Effector memory CD8-positive, alpha-beta T cell (primary cell): ENCODE results near the gene DNAJC28.

Experiments
- ATAC-seq: fragments of 150-1000 bp; cut with Tn5 transposase; replicated peaks from 2 replicates; pipeline ENCODE4 v1.10.0; 2021; ENCODE audit warnings: mild to moderate bottlenecking, moderate library complexity
- DNase-seq, 3 experiments: peaks; one replicate each; pipeline ENCODE4 v3.0.0; 2021
- H3K27ac Mint-ChIP-seq, 2 donors: one replicate each; pipeline ENCODE4 v1.8.0; 2022; ENCODE audit warnings: mild to moderate bottlenecking in 2 of 2, mixed read lengths in 2 of 2, moderate library complexity in 2 of 2
- H3K27me3 Mint-ChIP-seq, 2 donors: one replicate each; pipeline ENCODE4 v1.8.0; 2022; ENCODE audit warnings: mixed read lengths in 2 of 2
- H3K36me3 Mint-ChIP-seq: one replicate; pipeline ENCODE4 v1.8.0; 2022; ENCODE audit warnings: mild to moderate bottlenecking, moderate library complexity, mixed read lengths; ENCODE audit not compliant: insufficient read depth
- H3K4me1 Mint-ChIP-seq, 2 donors: one replicate each; pipeline ENCODE4 v1.8.0; 2022; ENCODE audit warnings: low read depth in 2 of 2, mixed read lengths in 2 of 2
- H3K4me3 Mint-ChIP-seq, 2 donors: one replicate each; pipeline ENCODE4 v1.8.0; 2022; ENCODE audit warnings: mild to moderate bottlenecking in 2 of 2, mixed read lengths in 2 of 2, moderate library complexity in 2 of 2
- H3K9me3 Mint-ChIP-seq, 2 donors: one replicate each; pipeline ENCODE4 v1.8.0; 2022; ENCODE audit warnings: mixed read lengths in 2 of 2

Gene DNAJC28

DNA sequence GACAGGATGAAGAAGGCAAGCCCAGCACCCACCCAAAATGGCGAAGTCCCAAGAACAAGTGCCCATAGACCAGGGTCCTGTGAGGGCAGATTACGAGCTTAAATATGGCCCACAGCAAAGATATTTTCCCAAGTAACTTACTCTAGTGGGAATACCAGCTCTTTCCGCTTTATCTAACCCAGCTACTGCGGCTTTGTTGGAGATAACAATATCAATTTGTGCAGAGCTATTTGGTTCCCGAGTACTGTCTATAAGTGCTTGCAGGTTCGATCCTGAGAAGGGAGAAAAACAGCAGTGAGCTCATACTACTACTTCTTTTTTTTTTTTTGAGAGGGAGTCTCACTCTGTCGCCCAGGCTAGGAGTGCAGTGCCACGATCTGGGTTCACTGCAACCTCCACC is 14.3 kb upstream of the DNAJC28 start:
- H3K27ac Mint-ChIP-seq = no peak overlapping the region
- ATAC-seq = no peak

GRCh38 chr21:33496345-33496744 is 4.8 kb upstream of the DNAJC28 start:
- Mint-ChIP-seq H3K36me3 (no peaks in the 10 kb centered on the region), H3K27me3 (peaks cover 0 to 5% of the 10 kb centered on the region in 2 donors), H3K9me3 (no peaks in the 10 kb centered on the region), H3K4me1 (peaks cover 4 to 6% of the 10 kb centered on the region in 2 donors), H3K27ac (no peak overlapping the region), H3K4me3 (no peak overlapping the region)
- no peak for ATAC-seq
- no peak for DNase-seq

More for the DNA sequence above, 14.3 kb upstream of the DNAJC28 start:
- no peaks in the 10 kb centered on the region for H3K27me3 Mint-ChIP-seq
- DNase-seq = no peak
- H3K36me3 Mint-ChIP-seq = peaks cover 31% of the 10 kb centered on the region
- H3K9me3 Mint-ChIP-seq = no peaks in the 10 kb centered on the region
- no peak overlapping the region for H3K4me3 Mint-ChIP-seq
- no peaks in the 10 kb centered on the region for H3K4me1 Mint-ChIP-seq

GRCh38 chr21:33495743-33496142 is 4.2 kb upstream of the DNAJC28 start:
- DNase-seq (no peak), ATAC-seq (no peak)
- Mint-ChIP-seq H3K27ac (no peak overlapping the region), H3K36me3 (no peaks in the 10 kb centered on the region), H3K9me3 (no peaks in the 10 kb centered on the region), H3K27me3 (peaks cover 0 to 5% of the 10 kb centered on the region in 2 donors), H3K4me3 (no peak overlapping the region), H3K4me1 (peaks cover 7 to 10% of the 10 kb centered on the region in 2 donors)

- H3K9me3 Mint-ChIP-seq = no peaks in the 10 kb centered on the region
- peaks cover 3% of the 10 kb centered on the region for H3K36me3 Mint-ChIP-seq
- peaks cover 0 to 5% of the 10 kb centered on the region in 2 donors for H3K27me3 Mint-ChIP-seq
- peak overlapping the region in 1 of 2 donors; percentile 36 for H3K4me3 Mint-ChIP-seq
- DNase-seq (no peak), ATAC-seq (no peak)
- H3K4me1 Mint-ChIP-seq = peaks cover 8 to 10% of the 10 kb centered on the region in 2 donors
- no peak overlapping the region for H3K27ac Mint-ChIP-seq
These were observed 2.2 kb upstream of the DNAJC28 start for GRCh38 chr21:33493756-33494155.

DNA sequence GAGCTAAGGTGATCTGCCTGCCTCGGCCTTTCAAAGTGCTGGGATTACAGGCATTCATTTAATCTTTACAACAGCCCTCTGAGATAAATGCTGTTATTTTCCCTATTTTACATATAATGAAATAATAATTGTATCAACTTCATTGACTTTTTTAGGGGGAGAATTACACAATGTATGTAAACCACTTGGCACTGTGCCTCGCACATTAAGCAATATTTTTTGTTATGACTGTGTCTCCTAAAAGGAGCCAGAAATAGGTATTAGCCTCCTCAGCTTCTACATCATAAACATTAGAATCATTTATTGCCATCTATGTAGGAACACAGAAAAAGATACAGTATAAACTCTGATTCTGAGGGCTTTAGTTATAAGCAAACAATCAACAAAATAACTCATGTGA is 1.1 kb upstream of the DNAJC28 start:
- Mint-ChIP-seq H3K27me3 (peaks cover 0 to 5% of the 10 kb centered on the region in 2 donors), H3K27ac (no peak overlapping the region), H3K36me3 (peaks cover 3% of the 10 kb centered on the region), H3K4me3 (peak overlapping the region; percentile 50 to 80), H3K9me3 (no peaks in the 10 kb centered on the region), H3K4me1 (peaks cover 8 to 10% of the 10 kb centered on the region in 2 donors)
- ATAC-seq (no peak), DNase-seq (no peak)

GRCh38 chr21:33490991-33491372 is 534 bp downstream of the DNAJC28 start:
- Mint-ChIP-seq H3K27ac (peak overlapping the region; percentile 72 to 87), H3K4me3 (peak overlapping the region; percentile 80 to 86), H3K4me1 (peaks cover 8 to 10% of the 10 kb centered on the region in 2 donors), H3K36me3 (peaks cover 3% of the 10 kb centered on the region), H3K27me3 (peaks cover 0 to 5% of the 10 kb centered on the region in 2 donors), H3K9me3 (no peaks in the 10 kb centered on the region)
- DNase-seq (no peak), ATAC-seq (no peak)

DNA sequence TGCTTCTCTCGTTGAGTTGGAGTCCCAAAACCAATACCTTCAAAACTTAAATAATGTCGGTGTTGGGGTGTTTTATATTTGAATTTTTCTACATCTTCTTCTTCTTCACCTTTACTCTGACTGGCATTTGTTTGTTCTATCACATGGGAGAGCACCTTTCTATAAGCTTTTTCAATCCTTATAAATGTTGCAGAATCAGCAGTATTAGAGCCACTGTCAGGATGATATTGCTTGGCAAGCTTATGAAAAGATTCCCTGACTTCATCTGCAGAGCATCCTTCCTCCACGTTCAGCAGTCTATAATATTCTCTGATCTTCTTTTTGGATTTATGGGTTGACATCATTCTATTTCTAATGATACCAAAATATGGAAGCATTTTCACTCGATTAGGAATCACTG is 2.6 kb downstream of the DNAJC28 start:
- no peaks in the 10 kb centered on the region for H3K27me3 Mint-ChIP-seq
- no peaks in the 10 kb centered on the region for H3K9me3 Mint-ChIP-seq
- H3K4me3 Mint-ChIP-seq = no peak overlapping the region
- no peak overlapping the region for H3K27ac Mint-ChIP-seq
- peaks cover 3% of the 10 kb centered on the region for H3K36me3 Mint-ChIP-seq
- DNase-seq (no peak), ATAC-seq (no peak)
- peaks cover 8 to 10% of the 10 kb centered on the region in 2 donors for H3K4me1 Mint-ChIP-seq

DNA sequence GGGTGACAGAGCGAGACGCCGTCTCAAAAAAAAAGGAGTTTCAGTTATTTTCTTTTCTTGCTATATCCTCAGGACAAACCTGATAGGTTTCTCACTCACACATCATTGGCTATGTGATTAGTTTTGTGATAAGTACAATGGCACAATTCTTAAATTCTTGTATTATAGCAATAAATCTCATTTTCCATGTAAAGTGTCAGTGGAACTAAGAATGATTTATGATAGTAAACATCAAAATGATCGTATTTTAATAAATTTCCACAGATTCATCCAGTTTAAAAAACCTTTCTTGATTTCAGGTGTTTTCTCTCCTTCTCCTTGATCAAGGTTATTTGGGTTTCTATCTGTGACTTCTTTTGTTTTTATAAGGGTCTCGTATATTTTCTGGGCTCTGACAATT is 3.5 kb downstream of the DNAJC28 start:
- DNase-seq (no peak), ATAC-seq (no peak)
- Mint-ChIP-seq H3K27me3 (no peaks in the 10 kb centered on the region), H3K4me1 (peaks cover 8 to 10% of the 10 kb centered on the region in 2 donors), H3K36me3 (peaks cover 3% of the 10 kb centered on the region), H3K9me3 (no peaks in the 10 kb centered on the region), H3K4me3 (no peak overlapping the region), H3K27ac (no peak overlapping the region)

- Mint-ChIP-seq H3K27ac (no peak overlapping the region), H3K9me3 (no peaks in the 10 kb centered on the region), H3K4me3 (peak overlapping the region in 1 of 2 donors; percentile 85), H3K27me3 (no peaks in the 10 kb centered on the region), H3K36me3 (peaks cover 3% of the 10 kb centered on the region), H3K4me1 (peaks cover 9 to 14% of the 10 kb centered on the region in 2 donors)
- no peak for ATAC-seq
- DNase-seq = no peak
These were observed 10.1 kb downstream of the DNAJC28 start for GRCh38 chr21:33481314-33481943.

DNA sequence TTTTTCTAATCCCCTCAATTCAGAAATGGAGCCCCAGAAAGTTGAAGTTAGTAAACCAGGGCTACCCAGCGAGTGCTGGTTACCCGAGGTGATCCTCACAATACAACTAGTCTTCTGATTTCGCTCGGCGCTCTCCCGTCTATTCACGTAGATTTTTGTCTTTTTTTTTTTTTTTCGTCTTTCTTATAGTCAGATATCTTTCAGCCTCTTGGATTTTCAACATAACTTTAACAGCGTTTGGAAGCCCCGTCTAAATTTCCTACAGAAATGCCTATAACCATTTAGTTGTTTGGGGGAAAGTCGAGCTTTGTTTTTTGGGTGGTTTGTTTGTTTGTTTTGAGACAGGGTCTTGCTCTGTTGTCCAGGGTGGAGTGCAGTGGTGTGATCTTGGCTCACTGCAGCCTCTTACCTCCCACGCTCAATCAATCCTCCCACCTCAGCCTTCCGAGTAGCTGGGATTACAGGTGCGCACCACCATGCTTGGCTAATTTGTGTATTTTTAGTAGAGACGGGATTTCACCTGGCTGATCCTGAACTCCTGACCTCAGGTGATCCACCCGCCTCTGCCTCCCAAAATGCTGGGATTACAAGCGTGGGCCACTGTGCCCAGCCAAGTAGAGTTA is 10.9 kb downstream of the DNAJC28 start:
- Mint-ChIP-seq H3K36me3 (peaks cover 3% of the 10 kb centered on the region), H3K27ac (peak overlapping the region; percentile 66 to 74), H3K9me3 (no peaks in the 10 kb centered on the region), H3K4me1 (peaks cover 9 to 14% of the 10 kb centered on the region in 2 donors), H3K27me3 (no peaks in the 10 kb centered on the region), H3K4me3 (peak overlapping the region; percentile 85)
- ATAC-seq = no peak
- no peak for DNase-seq

DNA sequence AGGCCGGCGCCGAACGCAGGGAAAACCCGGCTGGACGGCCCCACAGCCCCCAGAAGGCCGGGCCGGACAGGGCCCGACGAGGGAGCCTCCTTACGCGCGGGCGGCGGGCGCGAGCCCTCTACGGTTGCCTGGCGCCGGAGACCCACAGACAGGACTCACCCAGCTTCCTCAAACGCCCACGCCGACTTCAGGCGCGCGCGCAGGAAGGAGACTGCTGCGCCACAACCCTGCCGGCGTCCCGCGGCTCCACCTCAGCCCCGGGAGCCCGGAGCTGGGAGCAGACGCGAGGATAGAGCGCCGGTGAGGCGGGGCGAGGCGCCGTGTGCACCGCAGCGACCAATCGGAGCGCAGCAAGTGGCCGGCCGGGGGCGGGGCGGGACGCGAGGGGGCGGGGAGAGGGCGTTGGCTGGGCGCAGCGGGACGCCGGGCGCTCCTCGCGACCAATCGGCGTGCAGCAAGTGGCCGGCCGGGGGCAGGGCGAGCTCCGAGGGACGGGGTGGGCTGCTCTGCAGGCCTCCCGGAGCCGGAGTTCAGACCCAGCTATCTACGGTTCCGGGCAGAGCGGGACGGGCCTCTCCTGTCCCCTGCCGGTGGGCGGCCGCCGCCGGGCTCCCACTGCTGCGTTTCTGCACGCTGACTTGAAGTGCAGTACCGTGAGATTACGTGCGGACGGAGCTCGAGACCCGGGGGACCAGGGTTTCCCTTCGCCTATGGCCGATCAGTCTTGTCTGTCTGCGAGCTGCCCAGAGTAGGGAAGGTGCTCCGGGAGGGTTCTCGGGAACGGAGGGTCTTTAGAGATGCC is 11.6 kb downstream of the DNAJC28 start, which contains the start of gene TMEM50B:
Gene TMEM50B, minus strand, starts transcription at position 296 of the 802 bp plus-strand sequence. CDS start 11,089 bp downstream, outside the sequence.
- H3K9me3 Mint-ChIP-seq = no peaks in the 10 kb centered on the region
- peaks cover 3% of the 10 kb centered on the region for H3K36me3 Mint-ChIP-seq
- peak within 1 kb of the TSS; percentile 66 to 74 for H3K27ac Mint-ChIP-seq

GRCh38 chr21:33478935-33479678 is 12.4 kb downstream of the DNAJC28 start:
- H3K9me3 Mint-ChIP-seq = no peaks in the 10 kb centered on the region
- H3K4me1 Mint-ChIP-seq = peaks cover 9 to 14% of the 10 kb centered on the region in 2 donors
- peak overlapping the region; percentile 66 to 74 for H3K27ac Mint-ChIP-seq
- peaks cover 3% of the 10 kb centered on the region for H3K36me3 Mint-ChIP-seq
- H3K4me3 Mint-ChIP-seq = peak overlapping the region; percentile 85
- DNase-seq (peak in 2 of 3 experiments; percentile 33), ATAC-seq (peak; percentile 20)
- no peaks in the 10 kb centered on the region for H3K27me3 Mint-ChIP-seq

More for the DNA sequence above, 11.6 kb downstream of the DNAJC28 start, which contains the start of gene TMEM50B:
- H3K4me1 Mint-ChIP-seq = peaks cover 9 to 14% of the 10 kb centered on the region in 2 donors
- DNase-seq = peak; percentile 86 to 89 (median 86)
- H3K27me3 Mint-ChIP-seq = no peaks in the 10 kb centered on the region
- peak within 1 kb of the TSS; percentile 85 for H3K4me3 Mint-ChIP-seq
- peak; percentile 85 for ATAC-seq

DNA sequence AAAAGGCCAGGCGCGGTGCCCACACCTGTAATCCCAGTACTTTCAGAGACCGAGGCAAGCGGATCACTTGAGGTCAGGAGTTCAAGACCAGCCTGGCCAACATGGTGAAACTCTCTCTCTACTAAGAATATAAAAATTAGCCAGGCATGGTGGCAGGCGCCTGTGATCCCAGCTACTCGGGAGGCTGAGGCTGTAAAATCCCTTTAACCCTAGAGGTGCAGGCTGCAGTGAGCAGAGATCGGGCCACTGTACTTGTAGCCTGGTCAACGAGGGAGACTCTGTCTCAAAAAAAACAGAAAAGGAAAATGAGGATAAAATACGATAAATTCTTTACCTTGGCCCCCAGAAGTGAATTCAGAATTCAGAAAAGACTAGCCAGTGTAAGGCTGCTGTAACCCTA is 13.3 kb downstream of the DNAJC28 start:
- H3K27ac Mint-ChIP-seq = peak overlapping the region; percentile 66 to 74
- DNase-seq = no peak
- no peaks in the 10 kb centered on the region for H3K9me3 Mint-ChIP-seq
- H3K4me1 Mint-ChIP-seq = peaks cover 14 to 19% of the 10 kb centered on the region in 2 donors
- H3K36me3 Mint-ChIP-seq = peaks cover 3% of the 10 kb centered on the region
- peak overlapping the region; percentile 85 for H3K4me3 Mint-ChIP-seq
- H3K27me3 Mint-ChIP-seq = no peaks in the 10 kb centered on the region
- ATAC-seq = no peak
